Muscle layer of colon (tissue), 2 donors: Measurements from ENCODE around the gene LHFPL5.

Experiments
- H3K27ac ChIP-seq: one replicate; pipeline ENCODE4 v1.7.0; 2013; ENCODE audit warnings: low read depth, mild to moderate bottlenecking, low read length, moderate library complexity
- H3K27me3 ChIP-seq, 2 donors: one replicate each; pipeline ENCODE4 v1.7.0; 2013; ENCODE audit warnings: low read length in 2 of 2, mild to moderate bottlenecking in 2 of 2; ENCODE audit not compliant: insufficient read depth in 2 of 2, control insufficient read depth in 1 of 2
- H3K36me3 ChIP-seq: one replicate; pipeline ENCODE4 v1.7.0; 2013; ENCODE audit warnings: mild to moderate bottlenecking, low read length; ENCODE audit not compliant: insufficient read depth
- H3K4me1 ChIP-seq: one replicate; pipeline ENCODE4 v1.7.0; 2013; ENCODE audit warnings: mild to moderate bottlenecking, low read length; ENCODE audit not compliant: insufficient read depth
- H3K4me3 ChIP-seq, 2 donors: one replicate each; pipeline ENCODE4 v1.7.0; 2013; ENCODE audit warnings: low read length in 2 of 2, low read depth in 1 of 2, mild to moderate bottlenecking in 1 of 2, moderate library complexity in 1 of 2
- H3K9ac ChIP-seq: one replicate; pipeline ENCODE4 v1.7.0; 2013; ENCODE audit warnings: low read length
- H3K9me3 ChIP-seq: one replicate; pipeline ENCODE4 v1.7.0; 2013; ENCODE audit warnings: mild to moderate bottlenecking, low read length
- donor health status: abdominal sarcoma.
- donor health status: Adenocarcinoma of cecum.

The LHFPL5 gene

DNA sequence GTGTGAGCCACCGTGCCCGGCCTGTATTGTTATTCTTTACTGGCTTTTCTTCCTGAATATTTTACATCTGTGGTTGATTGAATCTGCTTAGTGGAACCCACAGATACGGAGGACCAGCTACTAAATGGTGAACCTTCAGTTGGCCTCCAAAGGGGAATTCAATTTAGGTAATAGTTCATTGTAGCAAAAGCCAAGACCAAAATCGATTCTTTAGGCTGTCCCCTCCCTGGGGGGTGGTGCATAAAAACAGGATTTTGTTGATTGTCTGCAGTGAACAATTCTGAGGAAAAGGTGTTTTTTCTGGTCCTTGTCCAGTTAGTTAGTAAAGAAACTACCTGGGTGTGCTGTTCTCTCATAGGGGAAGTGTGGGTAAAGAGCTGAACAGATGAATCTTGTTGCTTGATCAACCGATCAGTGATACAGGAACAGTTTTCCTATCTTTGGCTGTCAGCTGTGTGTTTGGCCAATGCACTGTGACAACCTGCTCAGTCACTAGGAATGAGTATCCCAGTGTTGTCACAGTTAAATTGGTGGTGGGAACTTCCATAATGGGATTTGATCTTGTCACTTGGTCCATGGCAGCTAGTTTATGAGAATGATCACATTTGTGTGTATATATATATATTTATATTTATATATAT, 19.5 kb downstream of the LHFPL5 start:
- H3K9ac ChIP-seq, result no peak overlapping the region
- H3K9me3 ChIP-seq, result no peaks in the 10 kb centered on the region
- no peaks in the 10 kb centered on the region for H3K36me3 ChIP-seq
- H3K4me1 ChIP-seq, result no peaks in the 10 kb centered on the region
- no peaks in the 10 kb centered on the region for H3K27me3 ChIP-seq
- H3K27ac ChIP-seq, result no peak overlapping the region
- no peak overlapping the region for H3K4me3 ChIP-seq

DNA sequence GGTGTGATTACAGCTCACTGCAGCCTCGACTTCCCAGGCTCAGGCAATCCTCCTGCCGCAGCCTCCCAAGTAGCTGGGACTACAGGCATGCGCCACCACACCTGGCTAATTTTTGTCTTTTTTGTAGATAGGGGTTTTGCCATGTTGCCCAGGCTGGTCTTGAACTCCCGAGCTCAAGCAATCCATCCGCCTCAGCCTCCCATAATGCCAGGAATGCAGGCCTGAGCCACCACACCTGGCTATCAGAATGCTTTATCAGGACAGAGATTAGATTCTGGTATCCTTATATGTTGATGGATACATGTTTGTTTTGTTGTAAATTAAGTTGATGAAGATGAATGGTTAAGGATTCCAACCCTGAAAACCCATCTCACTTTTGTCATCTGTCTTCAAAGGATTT, 24.2 kb downstream of the LHFPL5 start:
- no peak overlapping the region for H3K4me3 ChIP-seq
- H3K27me3 ChIP-seq, result no peaks in the 10 kb centered on the region
- H3K9ac ChIP-seq, result no peak overlapping the region
- H3K36me3 ChIP-seq, result no peaks in the 10 kb centered on the region
- H3K9me3 ChIP-seq, result no peaks in the 10 kb centered on the region
- no peaks in the 10 kb centered on the region for H3K4me1 ChIP-seq
- no peak overlapping the region for H3K27ac ChIP-seq

DNA sequence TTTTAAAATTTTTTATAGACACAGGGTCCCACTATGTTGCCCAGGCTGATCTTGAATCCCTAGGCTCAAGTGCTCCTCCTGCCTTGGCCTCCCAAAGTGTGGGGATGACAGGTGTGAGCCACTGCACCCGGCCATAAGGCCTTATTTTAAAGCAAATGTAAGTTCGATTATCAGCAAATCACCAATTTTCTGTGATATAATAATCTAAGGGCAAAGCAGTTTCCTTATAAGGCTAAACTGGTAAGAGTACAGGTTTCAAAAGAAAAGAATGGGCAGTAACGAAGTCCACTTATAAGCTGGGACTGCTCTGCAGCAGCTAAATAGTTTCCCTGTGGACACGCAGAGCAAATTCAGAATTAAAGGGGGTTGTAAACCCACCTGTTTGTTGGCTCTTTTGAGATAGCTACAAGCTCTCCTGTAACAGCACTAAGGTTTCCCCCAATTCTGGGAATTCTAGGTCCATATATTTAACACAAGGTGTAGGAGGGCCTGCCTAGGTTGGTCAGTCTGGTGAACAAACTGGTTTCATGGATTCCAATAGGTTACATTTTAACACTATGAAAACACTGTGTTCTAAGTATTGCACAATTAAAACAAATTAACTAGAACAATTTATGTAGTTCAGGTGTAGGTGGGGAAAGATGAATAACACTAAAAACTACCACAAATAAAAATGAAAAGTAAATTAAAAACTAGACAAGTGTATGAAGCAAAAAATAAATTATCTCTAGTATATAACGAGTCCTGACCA, 26.3 kb downstream of the LHFPL5 start:
- no peak overlapping the region for H3K4me3 ChIP-seq
- no peak overlapping the region for H3K27ac ChIP-seq
- H3K36me3 ChIP-seq, result peaks cover 5% of the 10 kb centered on the region
- no peaks in the 10 kb centered on the region for H3K4me1 ChIP-seq
- H3K9ac ChIP-seq, result no peak overlapping the region
- H3K9me3 ChIP-seq, result no peaks in the 10 kb centered on the region
- H3K27me3 ChIP-seq, result no peaks in the 10 kb centered on the region

- H3K9ac ChIP-seq, result no peak overlapping the region
- no peaks in the 10 kb centered on the region for H3K4me1 ChIP-seq
- H3K9me3 ChIP-seq, result no peaks in the 10 kb centered on the region
- no peaks in the 10 kb centered on the region for H3K27me3 ChIP-seq
- H3K4me3 ChIP-seq, result no peak overlapping the region
- H3K36me3 ChIP-seq, result peaks cover 9% of the 10 kb centered on the region
- H3K27ac ChIP-seq, result no peak overlapping the region
Measured at GRCh38 chr6:35833536-35833935, 28.4 kb downstream of the LHFPL5 start.

GRCh38 chr6:35839019-35839418, 33.9 kb downstream of the LHFPL5 start:
- Histone ChIP-seq H3K27me3 (no peaks in the 10 kb centered on the region), H3K9ac (no peak overlapping the region), H3K36me3 (peaks cover 9% of the 10 kb centered on the region), H3K4me1 (no peaks in the 10 kb centered on the region), H3K9me3 (no peaks in the 10 kb centered on the region), H3K4me3 (no peak overlapping the region), H3K27ac (no peak overlapping the region)

- Histone ChIP-seq H3K4me1 (no peaks in the 10 kb centered on the region), H3K4me3 (no peak overlapping the region), H3K9ac (no peak overlapping the region), H3K27ac (no peak overlapping the region), H3K36me3 (peaks cover 4% of the 10 kb centered on the region), H3K27me3 (no peaks in the 10 kb centered on the region), H3K9me3 (no peaks in the 10 kb centered on the region)
Measured at GRCh38 chr6:35842381-35842780, 37.2 kb downstream of the LHFPL5 start.

DNA sequence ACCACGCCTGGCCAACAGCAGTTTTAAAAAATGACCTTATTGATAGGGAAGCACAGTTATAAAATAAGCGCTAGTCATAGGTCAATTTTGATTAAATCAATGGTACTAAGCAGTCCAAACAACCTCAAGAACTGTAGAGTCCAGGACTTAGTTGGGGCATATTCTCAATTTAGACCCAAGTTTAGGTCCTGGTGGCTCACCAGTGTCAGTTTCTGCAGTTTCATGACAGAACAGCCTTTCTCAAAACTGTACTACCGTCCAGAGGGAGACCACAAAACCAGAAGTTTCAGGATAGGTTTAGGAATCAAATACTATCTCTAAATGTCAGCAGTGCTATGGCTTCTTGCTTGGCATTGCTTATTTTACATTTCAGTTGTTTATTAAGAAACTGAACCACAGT, 39.1 kb downstream of the LHFPL5 start:
- Histone ChIP-seq H3K27ac (no peak overlapping the region), H3K36me3 (no peaks in the 10 kb centered on the region), H3K4me3 (no peak overlapping the region), H3K9ac (no peak overlapping the region), H3K4me1 (no peaks in the 10 kb centered on the region), H3K27me3 (no peaks in the 10 kb centered on the region), H3K9me3 (no peaks in the 10 kb centered on the region)

- Histone ChIP-seq H3K4me1 (no peaks in the 10 kb centered on the region), H3K9me3 (no peaks in the 10 kb centered on the region), H3K27me3 (no peaks in the 10 kb centered on the region), H3K36me3 (peaks cover 8% of the 10 kb centered on the region), H3K4me3 (no peak overlapping the region), H3K9ac (no peak overlapping the region), H3K27ac (no peak overlapping the region)
Measured at GRCh38 chr6:35850208-35850607, 45.1 kb downstream of the LHFPL5 start.

DNA sequence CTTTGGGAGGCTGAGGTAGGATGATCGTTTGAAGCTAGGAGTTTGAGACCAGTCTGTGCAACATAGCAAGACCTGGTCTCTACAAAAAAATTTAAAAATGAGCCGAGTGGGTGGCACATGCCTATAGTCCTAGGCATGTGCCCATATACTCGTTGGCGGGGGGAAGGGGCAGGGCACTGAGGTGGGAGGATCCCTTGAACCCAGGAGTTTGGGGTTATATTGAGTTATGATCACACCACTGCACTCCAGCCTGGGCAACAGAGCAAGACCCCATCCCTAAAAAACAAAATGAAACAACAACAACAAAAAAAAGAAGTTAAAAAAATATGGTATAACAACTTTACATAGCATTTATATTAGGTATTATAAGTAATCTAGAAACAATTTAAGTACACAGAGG, 47.8 kb downstream of the LHFPL5 start:
- Histone ChIP-seq H3K4me1 (no peaks in the 10 kb centered on the region), H3K36me3 (peaks cover 21% of the 10 kb centered on the region), H3K4me3 (no peak overlapping the region), H3K27me3 (no peaks in the 10 kb centered on the region), H3K9ac (no peak overlapping the region), H3K9me3 (no peaks in the 10 kb centered on the region), H3K27ac (no peak overlapping the region)

GRCh38 chr6:35856250-35856649, 51.1 kb downstream of the LHFPL5 start:
- H3K4me1 ChIP-seq, result no peaks in the 10 kb centered on the region
- no peaks in the 10 kb centered on the region for H3K9me3 ChIP-seq
- H3K9ac ChIP-seq, result no peak overlapping the region
- no peaks in the 10 kb centered on the region for H3K27me3 ChIP-seq
- H3K27ac ChIP-seq, result no peak overlapping the region
- H3K36me3 ChIP-seq, result peaks cover 21% of the 10 kb centered on the region
- no peak overlapping the region for H3K4me3 ChIP-seq

DNA sequence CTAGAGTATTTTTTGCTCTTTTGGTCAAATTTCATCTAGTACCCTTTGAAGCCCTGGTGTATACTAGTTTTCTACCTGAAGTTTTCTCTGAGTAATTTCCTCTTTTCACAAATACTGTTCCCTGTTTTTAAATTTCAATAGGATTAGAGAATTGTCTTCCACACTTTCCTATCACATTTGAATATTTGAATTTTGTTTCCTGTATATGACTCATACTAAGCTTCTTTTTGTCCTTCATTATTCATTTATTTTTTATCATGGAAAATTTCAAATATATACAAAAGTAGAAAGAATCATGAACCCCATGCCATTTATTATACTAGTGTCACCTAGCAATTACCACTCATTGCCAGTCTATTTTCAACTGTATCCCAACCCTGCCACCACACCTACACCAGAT, 52.7 kb downstream of the LHFPL5 start:
- Histone ChIP-seq H3K36me3 (peaks cover 13% of the 10 kb centered on the region), H3K9me3 (no peaks in the 10 kb centered on the region), H3K9ac (no peak overlapping the region), H3K4me1 (no peaks in the 10 kb centered on the region), H3K27me3 (no peaks in the 10 kb centered on the region), H3K27ac (no peak overlapping the region), H3K4me3 (no peak overlapping the region)

- Histone ChIP-seq H3K36me3 (peaks cover 13% of the 10 kb centered on the region), H3K9me3 (no peaks in the 10 kb centered on the region), H3K4me1 (no peaks in the 10 kb centered on the region), H3K4me3 (no peak overlapping the region), H3K27me3 (no peaks in the 10 kb centered on the region), H3K27ac (no peak overlapping the region), H3K9ac (no peak overlapping the region)
Measured at GRCh38 chr6:35859367-35859766, 54.2 kb downstream of the LHFPL5 start.
